ENCODE results near the gene ATIC.
A peak's percentile ranks its signal among the peaks of the same experiment; 100 is the strongest.

ATIC gene

DNA sequence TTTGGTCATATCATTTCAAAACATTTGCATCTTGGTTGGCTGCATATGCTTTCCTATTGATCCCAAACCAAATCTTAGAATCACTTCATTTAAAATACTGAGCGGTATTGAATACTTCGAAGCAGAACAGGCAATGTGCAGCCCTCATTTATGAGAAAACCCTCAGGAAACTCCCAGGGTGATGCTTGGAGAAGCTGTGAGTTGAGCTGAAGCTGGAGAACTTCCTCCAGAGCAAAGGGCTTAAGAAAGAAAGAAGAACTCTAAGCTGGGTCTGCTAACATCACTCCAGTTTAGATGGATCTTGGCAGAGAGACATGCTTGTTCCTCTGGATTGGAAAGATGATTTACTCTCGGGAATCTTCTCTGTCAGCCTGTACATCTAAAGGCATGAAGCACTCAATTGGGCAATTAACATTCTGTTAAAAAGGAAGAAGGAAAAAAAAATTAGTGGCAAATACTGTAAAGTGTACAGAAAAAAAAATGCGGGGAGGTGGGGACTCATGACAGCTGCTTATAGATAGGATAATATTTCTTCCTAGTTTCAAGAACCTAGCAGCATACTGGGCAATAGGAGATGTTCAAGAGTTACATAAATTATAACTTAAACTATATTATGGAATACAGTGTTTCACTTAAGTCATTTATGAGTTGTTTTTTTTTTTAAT lies 49.5 kb downstream of the ATIC start:
- DNase-seq (ENCODE audit: low spot score) = no peak

GRCh38 chr2:215361876-215362561 lies 50.2 kb downstream of the ATIC start:
- no peak for DNase-seq (ENCODE audit: low spot score)

DNA sequence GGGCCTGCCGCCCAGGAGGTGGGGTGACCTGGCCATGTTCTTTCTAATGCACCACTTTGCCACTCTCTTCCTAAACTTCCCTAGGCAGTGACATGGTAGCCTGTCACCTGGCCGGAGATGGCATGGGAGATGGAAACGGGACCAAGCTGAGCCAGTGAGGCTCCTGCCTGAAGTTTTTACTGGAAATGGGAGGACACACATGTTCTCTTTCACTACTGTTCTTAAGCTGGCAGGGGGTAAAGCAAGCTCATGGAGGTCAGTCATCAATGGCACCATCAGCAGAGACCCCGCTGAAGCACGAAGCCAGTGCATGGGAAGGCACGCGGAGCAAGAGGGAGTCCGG lies 50.7 kb downstream of the ATIC start:
- DNase-seq (ENCODE audit: low spot score) = no peak

- DNase-seq (ENCODE audit: low spot score) = no peak
These were observed 51.2 kb downstream of the ATIC start for GRCh38 chr2:215363039-215363438.

DNA sequence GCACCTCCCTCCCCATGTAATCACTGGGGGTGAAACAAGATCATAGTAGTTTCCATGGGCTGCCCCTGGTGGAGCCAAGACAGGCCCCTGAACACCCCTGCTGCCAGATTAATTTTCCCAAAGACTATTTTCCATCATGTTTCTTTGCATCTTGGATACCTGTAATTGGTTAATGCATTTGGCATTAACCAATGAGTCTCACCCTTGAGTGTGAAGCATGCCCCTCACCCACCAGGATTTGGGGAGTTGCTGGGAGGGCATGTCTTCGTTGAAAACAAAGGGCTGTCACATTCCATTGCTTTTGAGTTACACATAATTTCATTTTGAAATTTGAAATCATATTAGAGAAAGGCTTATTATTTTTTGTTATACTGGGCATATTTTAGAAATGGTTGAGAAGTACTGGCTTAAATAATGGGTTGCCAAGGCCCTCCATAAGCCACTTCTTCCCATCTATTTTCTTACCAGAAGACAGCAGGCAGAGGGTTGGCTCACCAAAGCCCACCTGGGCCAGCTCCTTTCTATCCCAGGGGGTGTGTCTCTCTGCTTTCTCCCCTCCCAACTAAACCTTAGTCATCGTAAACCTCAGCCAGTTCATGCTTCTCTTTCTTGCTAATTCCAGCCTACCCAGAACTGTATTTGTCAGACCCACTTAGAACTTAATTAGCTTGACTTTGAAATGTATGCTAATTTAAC lies 51.8 kb downstream of the ATIC start:
- DNase-seq (ENCODE audit: low spot score) = no peak

DNA sequence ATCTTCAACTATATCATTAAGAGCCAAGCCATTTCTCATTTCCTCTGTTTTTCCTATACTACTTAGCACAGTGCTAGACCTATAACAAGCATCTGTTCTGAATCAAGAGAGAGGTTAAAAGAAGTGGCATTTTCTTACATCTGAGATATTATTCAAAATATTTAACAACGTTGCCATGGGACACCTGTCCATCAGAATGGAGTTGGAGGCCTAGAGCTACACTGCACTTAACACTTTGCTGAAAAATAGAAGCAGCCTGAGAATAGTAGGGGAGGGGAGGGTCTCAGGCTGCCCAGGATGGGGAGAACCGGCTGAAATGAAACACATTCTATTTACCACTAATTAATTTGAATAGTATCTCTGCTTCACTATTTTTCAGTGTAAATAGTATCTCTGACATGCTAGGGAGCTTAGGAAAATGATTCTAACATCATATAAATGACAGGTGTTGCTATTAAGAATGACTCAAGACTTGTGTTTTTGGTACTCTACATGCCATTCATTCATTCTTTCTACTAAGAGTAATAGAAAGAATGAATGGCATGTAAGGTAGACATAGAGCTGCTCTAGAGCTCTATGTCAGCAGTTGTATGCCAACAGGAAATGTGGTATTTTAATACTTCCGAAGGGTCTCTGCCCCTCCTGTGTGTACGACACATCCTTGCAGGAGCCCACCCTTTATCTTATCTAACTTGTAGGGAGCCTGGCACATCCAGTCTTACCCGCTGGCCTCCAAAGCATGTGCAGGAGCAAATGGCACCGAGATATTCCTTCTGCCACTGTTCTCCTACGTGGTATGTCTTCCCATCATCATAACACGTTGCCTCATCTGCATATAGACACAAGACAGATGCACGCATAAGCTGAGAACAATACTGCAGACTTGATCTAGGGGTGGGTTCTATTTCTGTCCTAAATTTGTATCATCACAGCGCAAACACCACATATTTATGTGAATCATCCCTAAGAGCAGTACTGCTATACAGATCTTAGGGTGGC lies 52.6 kb downstream of the ATIC start:
- DNase-seq (ENCODE audit: low spot score) = peak; percentile 14

DNA sequence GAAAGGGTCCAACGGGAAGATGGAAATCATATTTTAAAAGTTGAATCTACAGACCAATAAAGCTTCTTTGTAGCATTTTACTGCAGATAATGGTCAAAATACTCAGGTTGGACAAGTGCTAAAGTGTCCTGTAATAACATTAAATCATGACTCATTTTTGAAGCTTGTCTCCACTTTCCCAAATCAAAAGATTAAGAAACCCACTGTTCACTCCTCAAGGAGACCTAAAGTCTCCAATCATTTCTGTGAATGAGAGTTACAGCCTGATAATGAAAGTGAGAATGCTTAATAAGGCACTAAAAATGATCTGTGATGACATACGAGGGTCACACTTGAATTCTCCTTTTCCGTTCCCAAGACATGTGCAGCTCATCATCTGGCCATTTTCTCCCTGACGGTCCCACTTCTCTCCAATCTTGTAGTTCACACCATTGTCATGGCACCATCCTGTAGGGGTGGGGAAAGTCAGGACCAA lies 53.4 kb downstream of the ATIC start:
- no peak for DNase-seq (ENCODE audit: low spot score)

DNA sequence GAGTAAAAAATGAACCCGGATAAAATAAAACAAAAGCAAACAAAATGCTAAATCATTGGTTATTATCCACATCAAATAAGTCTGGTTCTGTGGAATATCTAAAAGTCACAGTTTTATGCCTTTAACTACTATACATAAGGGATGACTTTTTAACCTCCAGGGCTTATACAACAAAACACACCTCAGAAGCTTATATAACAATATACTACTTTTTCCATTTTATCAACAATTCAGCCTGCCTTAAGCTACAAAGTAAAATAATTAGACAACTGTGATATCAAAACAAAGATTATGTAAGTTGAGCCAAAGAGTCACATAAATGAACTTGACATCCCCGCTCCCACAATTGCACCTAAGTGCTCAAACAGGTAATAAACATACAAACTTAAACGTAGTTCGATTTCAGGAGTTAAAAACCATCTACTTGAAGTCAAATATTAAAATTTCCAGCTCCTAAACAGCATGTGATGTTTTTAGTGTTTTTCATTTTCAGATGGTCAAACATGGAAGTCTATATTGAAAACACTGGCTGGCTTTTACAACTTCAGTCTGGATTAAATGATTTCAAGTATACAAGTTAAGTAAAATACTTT lies 54.7 kb downstream of the ATIC start:
- DNase-seq (ENCODE audit: low spot score) = no peak

GRCh38 chr2:215367662-215368492 lies 56.0 kb downstream of the ATIC start:
- DNase-seq (ENCODE audit: low spot score) = no peak

GRCh38 chr2:215368493-215368809 lies 56.6 kb downstream of the ATIC start:
- DNase-seq (ENCODE audit: low spot score) = no peak

- no peak for DNase-seq (ENCODE audit: low spot score)
These were observed 57.4 kb downstream of the ATIC start for GRCh38 chr2:215369181-215369760.

GRCh38 chr2:215370112-215370965 lies 58.5 kb downstream of the ATIC start:
- DNase-seq (ENCODE audit: low spot score) = no peak

DNA sequence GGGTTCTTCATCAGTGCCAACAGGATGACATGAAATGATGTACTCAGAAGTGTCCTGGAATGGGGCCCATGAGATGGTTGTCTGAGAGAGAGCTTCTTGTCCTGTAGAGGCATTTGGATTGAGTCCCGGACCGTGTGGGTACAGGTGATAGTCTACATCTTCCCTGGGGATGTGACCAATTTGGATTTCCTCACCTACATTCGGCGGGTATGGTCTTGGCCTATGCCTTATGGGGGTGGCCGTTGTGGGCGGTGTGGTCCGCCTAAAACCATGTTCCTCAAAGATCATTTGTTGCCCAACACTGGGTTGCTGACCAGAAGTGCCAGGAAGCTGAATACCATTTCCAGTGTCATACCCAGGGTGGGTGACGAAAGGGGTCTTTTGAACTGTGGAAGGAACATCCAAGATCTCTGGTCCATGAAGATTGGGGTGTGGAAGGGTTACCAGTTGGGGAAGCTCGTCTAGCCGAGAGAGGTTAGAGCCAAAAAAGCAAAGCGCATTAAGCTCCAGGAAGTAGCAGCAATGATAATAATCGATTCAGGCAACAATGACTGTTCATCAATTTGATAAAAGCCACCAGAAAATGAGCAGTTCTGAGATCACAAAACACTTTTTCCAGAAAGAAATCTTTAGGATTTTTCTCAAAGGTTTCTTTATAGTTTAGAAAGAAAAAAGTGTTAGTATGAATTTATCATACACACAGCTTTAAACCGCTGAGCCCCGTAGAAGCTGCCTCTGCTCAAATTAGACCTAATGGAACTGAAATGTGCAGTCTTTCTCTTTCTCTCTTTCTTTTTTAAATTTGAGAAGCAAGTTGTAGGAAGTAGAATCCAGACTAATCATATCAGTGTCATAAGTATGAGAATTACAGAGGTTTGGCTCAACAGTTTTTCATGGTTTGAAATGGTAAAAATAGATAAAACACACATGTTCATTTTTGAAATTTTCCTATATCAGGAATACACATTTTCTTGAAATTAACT lies 60.3 kb downstream of the ATIC start:
- no peak for DNase-seq (ENCODE audit: low spot score)

- DNase-seq (ENCODE audit: low spot score) = no peak
These were observed 61.2 kb downstream of the ATIC start for GRCh38 chr2:215372968-215373649.

DNA sequence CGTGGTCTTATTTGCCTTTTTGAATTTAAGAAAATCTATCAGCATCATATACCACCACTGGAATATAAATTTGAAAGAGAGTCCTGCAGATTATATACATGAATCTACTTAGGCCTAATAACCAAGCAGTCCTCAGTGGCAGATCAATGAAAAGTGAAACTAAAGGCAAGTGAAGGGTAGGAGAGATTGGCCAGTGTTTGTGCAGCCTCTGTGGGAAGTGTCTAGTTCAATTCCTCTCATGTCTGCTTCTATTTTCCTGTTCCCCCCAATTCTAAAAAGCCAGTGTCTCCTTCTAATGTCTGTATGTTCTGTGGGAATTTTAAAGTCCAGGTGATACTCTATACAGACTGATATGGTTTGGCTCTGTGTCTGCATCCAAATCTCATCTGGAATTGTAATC lies 62.1 kb downstream of the ATIC start:
- DNase-seq (ENCODE audit: low spot score) = no peak

- no peak for DNase-seq (ENCODE audit: low spot score)
These were observed 63.0 kb downstream of the ATIC start for GRCh38 chr2:215374642-215375466.

DNA sequence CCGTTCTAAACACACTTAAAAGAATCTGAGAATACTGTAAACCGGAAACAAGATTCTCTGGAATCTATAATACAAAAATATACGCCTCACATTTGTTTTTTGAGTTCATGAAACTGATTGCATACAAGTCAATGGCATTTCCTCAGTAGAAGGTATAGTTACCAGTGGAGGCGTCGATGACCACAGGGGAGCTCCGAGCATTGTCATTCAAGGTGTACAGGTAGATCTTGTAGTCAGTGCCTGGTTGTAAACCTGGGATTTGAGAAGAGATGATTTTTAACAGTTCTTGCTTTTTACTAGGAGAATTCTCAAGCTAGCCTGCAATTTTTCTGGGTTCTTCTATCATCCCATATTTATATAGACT lies 63.6 kb downstream of the ATIC start:
- DNase-seq (ENCODE audit: low spot score) = no peak

Measured in Ammon's horn (tissue), 1 donor.